Measurements from ENCODE around the gene ITGA7.
A peak's percentile ranks its signal among the peaks of the same experiment; 100 is the strongest.

The ITGA7 gene

GRCh38 chr12:55642669-55643068, 65.0 kb downstream of the ITGA7 start:
- H3K4me1 Mint-ChIP-seq (ENCODE audit: low read depth), result peaks cover 31% of the 10 kb centered on the region
- H3K36me3 Mint-ChIP-seq (ENCODE audit: low read depth), result no peaks in the 10 kb centered on the region
- peaks cover 7% of the 10 kb centered on the region for H3K27me3 Mint-ChIP-seq
- H3K9me3 Mint-ChIP-seq, result no peaks in the 10 kb centered on the region
- H3K27ac Mint-ChIP-seq, result no peak overlapping the region
- H3K4me3 Mint-ChIP-seq, result no peak overlapping the region

GRCh38 chr12:55642267-55642666, 65.4 kb downstream of the ITGA7 start:
- Mint-ChIP-seq H3K36me3 (ENCODE audit: low read depth) (no peaks in the 10 kb centered on the region), H3K4me1 (ENCODE audit: low read depth) (peaks cover 34% of the 10 kb centered on the region), H3K4me3 (no peak overlapping the region), H3K27me3 (peaks cover 11% of the 10 kb centered on the region), H3K27ac (no peak overlapping the region), H3K9me3 (no peaks in the 10 kb centered on the region)

DNA sequence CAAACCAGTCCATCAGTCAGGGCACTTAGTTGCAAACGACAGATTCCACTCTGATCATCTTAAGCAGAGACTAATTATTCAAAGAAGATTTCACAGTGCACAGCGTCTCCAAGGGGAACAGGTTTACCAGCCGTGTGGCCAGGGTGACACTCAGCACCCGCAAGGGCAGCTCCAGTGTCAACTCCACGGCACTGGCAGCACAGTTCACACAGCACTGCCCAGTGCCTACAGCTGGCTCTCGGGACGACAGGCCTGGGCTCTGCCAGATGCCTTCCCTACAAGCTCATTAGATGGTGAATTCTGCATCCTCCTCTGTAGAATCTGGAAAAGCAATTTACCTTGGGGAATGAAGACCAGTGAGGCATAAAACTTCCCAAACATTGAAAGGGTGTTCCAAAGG, 66.1 kb downstream of the ITGA7 start:
- Mint-ChIP-seq H3K27ac (no peak overlapping the region), H3K4me1 (ENCODE audit: low read depth) (peaks cover 35% of the 10 kb centered on the region), H3K4me3 (no peak overlapping the region), H3K9me3 (no peaks in the 10 kb centered on the region), H3K27me3 (peaks cover 17% of the 10 kb centered on the region), H3K36me3 (ENCODE audit: low read depth) (no peaks in the 10 kb centered on the region)

GRCh38 chr12:55637467-55637866, 70.2 kb downstream of the ITGA7 start:
- Mint-ChIP-seq H3K9me3 (no peaks in the 10 kb centered on the region), H3K27me3 (peaks cover 29% of the 10 kb centered on the region), H3K36me3 (ENCODE audit: low read depth) (no peaks in the 10 kb centered on the region), H3K4me3 (peak overlapping the region; percentile 32), H3K4me1 (ENCODE audit: low read depth) (peaks cover 28% of the 10 kb centered on the region), H3K27ac (peak overlapping the region; percentile 17)

- Mint-ChIP-seq H3K27ac (peak within 1 kb of the TSS; percentile 17), H3K36me3 (ENCODE audit: low read depth) (no peaks in the 10 kb centered on the region), H3K9me3 (no peaks in the 10 kb centered on the region), H3K27me3 (peaks cover 35% of the 10 kb centered on the region), H3K4me1 (ENCODE audit: low read depth) (peaks cover 22% of the 10 kb centered on the region), H3K4me3 (peak within 1 kb of the TSS; percentile 32)
Measured at GRCh38 chr12:55636853-55637252, 70.9 kb downstream of the ITGA7 start, which contains the start of gene OR10P1. Gene OR10P1, plus strand, starts transcription at chr12:55636892. Its CDS starts 0 bp downstream, at chr12:55636892.

GRCh38 chr12:55636116-55636655, 71.5 kb downstream of the ITGA7 start:
- no peak overlapping the region for H3K27ac Mint-ChIP-seq
- H3K9me3 Mint-ChIP-seq, result no peaks in the 10 kb centered on the region
- no peak overlapping the region for H3K4me3 Mint-ChIP-seq
- no peaks in the 10 kb centered on the region for H3K36me3 Mint-ChIP-seq (ENCODE audit: low read depth)
- H3K27me3 Mint-ChIP-seq, result peaks cover 37% of the 10 kb centered on the region
- peaks cover 20% of the 10 kb centered on the region for H3K4me1 Mint-ChIP-seq (ENCODE audit: low read depth)
